Myocyte (in vitro differentiated cells): ENCODE measurements around the gene ZNF44. TPM values are rescaled to one million over a fixed set of nuclear protein-coding genes. Genes with fewer than 3 reads are reported as not detected.

Source experiments
- DNase-seq: peaks from one replicate; pipeline ENCODE4 v3.0.0-alpha.2; 2012; ENCODE audit warnings: low read depth
- total RNA-seq: library from RNA; depleted of rRNA; stranded (reverse); fragments of >200 nt; gene quantifications from 2 replicates; pipeline ENCODE4 v1.2.3, GENCODE V29; 2014

Gene ZNF44
- total RNA-seq, 1 donor from 2014 or later, result 8.7 TPM

GRCh38 chr19:12265921-12266704, 28.6 kb downstream of the ZNF44 start:
- DNase-seq, result no peak

GRCh38 chr19:12261554-12261953, 33.1 kb downstream of the ZNF44 start:
- no peak for DNase-seq

DNA sequence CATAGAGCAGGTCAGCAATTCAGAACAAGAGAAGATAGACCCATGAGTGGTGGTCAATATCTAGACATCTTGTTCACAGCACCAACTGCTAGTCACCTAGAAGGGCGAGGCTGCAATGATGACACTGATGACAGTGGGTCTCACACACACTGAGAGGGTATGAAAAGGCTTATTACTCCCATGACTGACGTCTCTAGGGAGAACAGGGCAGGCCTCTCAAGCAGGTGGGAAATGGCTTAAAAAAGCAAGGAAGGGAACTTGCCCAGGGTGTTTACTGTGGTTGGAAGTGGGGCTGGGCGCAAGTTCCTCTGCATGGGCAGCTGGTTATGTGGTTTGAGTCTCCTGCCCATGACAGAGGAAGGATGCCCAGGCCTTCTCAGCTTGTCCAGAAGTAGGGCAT, 33.8 kb downstream of the ZNF44 start:
- DNase-seq, result peak; percentile 94

GRCh38 chr19:12260236-12260635, 34.4 kb downstream of the ZNF44 start:
- DNase-seq, result no peak

DNA sequence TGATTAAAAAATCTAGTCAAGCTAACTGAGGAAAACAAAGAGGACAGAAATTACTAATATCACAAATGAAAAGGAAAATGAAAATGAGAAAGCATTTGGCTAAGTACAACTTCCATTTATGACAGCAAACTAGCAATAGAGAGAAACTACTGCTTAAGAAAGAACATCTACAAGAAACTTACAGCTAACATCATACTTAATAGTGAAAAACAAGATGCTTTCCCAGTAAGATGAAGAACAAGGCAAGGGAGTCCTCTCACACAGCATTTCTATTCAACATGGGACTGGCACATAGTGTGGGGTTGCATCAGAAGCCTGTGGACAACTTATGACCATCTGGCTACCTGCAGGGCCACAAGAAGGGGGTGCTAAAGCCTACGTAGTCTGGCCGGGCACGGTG, 39.3 kb downstream of the ZNF44 start:
- DNase-seq, result no peak

DNA sequence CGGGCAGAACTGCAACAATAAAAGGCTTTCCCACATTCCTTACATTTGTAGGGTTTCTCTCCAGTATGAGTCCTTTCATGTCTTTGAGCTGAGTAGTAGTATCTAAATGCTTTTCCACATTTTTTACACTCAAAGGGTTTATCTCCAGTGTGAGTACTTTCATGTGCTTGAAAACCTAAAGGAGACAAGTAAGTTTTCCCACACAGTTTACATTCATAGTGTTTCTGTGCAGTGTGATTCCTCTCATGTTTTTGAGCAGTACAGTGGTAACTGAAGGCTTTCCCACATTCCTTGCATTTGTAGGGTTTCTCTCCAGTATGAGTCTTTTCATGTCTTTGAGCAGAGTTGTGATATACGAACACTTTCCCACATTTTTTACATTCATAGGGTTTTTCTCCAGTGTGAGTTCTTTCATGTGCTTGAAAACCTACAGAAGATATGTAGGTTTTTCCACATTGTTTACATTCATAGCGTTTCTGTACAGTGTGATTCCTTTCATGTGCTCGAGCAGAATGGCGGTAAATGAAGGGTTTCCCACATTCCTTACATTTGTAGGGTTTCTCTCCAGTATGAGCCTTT, 47.0 kb downstream of the ZNF44 start:
- DNase-seq, result no peak

- DNase-seq, result no peak
These were observed 50.3 kb downstream of the ZNF44 start for GRCh38 chr19:12244370-12244769.

- no peak for DNase-seq
These were observed 57.4 kb downstream of the ZNF44 start for GRCh38 chr19:12237143-12237839.

DNA sequence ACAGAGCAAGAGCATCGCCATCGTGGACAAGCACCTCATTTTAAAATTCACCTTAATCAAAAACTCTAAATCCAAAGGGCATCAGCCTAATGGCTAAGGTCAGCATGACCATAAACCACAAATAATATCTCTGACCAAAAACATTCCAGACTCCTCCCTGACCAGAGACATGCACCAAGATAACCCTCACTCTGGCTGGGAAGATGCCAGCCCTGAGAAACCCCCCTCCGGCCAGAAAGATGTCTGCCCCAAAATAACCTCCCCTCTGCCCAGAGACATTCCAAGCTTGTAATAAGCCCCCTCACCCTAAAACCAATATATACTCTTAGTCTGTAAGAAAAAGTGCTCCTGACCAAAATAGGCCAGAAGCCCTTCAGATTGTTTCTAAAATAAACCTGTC, 61.7 kb downstream of the ZNF44 start:
- peak; percentile 76 for DNase-seq

DNA sequence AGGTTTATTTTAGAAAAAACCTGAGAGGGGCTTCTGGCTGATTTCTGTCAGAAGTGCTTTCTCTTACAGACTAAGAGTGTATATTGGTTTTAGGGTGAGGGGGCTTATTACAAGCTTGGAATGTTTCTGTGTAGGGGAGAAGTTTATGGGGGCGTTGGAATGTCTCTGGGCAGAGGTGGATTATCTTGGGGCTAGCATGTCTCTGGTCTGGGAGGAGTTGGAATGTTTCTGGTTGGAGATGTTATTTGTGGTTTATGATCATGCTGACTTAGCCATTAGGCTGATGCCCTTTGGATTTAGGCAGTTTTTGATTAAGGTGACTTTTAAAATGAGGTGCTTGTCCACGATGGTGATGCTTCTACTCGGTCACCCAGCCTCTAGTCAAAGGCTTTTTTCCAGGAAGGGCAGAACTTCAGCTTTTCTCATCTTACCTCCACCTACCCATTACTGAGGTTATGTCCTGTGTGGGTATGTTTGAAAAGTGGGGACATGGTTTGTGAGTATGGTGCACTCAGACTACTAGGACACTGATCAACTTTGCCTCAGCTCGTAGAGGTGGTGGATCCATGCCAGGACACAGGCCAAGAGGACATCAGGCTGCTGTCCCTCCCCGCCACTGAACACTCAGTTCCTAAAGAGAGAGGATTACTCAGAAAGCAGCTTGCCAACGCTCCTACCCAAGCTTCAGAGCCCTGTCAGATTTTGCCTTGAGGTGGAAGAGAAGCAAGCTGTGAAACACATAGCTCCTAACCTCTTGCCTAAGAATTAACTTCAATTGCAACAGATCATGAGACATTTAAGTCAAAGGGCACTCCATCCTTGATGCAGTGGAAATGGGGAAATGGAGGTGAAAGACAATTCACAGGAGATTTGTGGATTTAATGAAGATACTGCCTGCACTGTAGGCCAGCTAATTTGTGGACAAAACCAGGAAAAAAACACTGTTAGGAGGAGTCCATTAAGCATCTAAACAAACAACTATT, 63.6 kb downstream of the ZNF44 start:
- peak; percentile 66 for DNase-seq

- DNase-seq, result peak; percentile 29
These were observed 64.7 kb downstream of the ZNF44 start for GRCh38 chr19:12229990-12230389.

GRCh38 chr19:12224676-12225075, 70.0 kb downstream of the ZNF44 start:
- DNase-seq, result peak; percentile 72

DNA sequence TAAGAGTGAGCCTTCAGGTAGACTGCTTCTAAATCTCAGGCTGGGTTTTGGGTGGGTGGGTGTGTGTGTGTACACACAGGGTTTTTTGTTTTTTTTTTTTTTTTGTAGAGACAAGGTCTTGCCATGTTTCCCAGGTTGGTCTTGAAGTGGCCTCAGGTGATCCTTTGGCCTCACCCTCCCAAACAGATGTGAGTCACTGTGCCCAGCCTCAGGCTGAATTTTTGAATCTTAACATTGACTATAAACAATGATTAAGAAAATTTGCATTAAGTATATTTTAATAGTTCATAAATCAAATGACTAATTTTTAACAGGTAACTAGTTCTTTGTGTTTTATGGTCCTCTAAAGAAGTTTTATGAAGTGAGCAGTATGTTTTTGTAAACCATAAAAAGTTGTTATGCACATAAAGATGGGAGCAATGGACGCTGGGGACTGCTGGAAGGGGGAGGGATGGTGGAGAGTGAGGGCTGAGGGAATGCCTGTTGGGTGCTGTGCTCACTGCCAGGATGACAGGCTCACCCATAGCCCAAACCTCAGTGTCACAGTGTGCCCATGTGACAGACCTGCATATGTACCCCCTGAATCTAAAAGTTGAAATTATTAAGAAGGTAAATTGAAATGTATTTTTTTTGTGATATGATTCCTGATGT, 71.6 kb downstream of the ZNF44 start:
- DNase-seq, result no peak

Other genes starting within 250 kb of the ZNF44 start
- gene ZNF878, start 241.9 kb downstream of the ZNF44 start, total RNA-seq, result 0.31 TPM in 1 of 2 replicates, not detected in the other
- 3.1 and 4.0 TPM in 2 replicates for gene ZNF844, start 230.2 kb downstream of the ZNF44 start, total RNA-seq
- 2.0 and 3.0 TPM in 2 replicates for gene ZNF20, start 154.5 kb downstream of the ZNF44 start, total RNA-seq
- gene ZNF625, start 138.1 kb downstream of the ZNF44 start, total RNA-seq, result 6.3 and 9.5 TPM in 2 replicates
- 5.1 and 6.9 TPM in 2 replicates for gene ZNF136, start 131.8 kb downstream of the ZNF44 start, total RNA-seq
- 3.4 and 4.3 TPM in 2 replicates for gene ZNF563, start 38.8 kb upstream of the ZNF44 start, total RNA-seq
- gene ZNF442, start 70.8 kb upstream of the ZNF44 start, total RNA-seq, result 2.8 and 3.7 TPM in 2 replicates
- gene ZNF799, start 106.4 kb upstream of the ZNF44 start, total RNA-seq, result 3.3 and 3.9 TPM in 2 replicates
- gene ZNF443, start 146.1 kb upstream of the ZNF44 start, total RNA-seq, result 1.9 and 2.3 TPM in 2 replicates
- gene ZNF709, start 189.9 kb upstream of the ZNF44 start, total RNA-seq, result 3.2 and 4.4 TPM in 2 replicates